ENCODE measurements around the gene REPS2. TPM values are rescaled to one million over a fixed set of nuclear protein-coding genes. Genes with fewer than 3 reads are reported as not detected.

The REPS2 gene
- total RNA-seq, 1 donor: 1.8 TPM

DNA sequence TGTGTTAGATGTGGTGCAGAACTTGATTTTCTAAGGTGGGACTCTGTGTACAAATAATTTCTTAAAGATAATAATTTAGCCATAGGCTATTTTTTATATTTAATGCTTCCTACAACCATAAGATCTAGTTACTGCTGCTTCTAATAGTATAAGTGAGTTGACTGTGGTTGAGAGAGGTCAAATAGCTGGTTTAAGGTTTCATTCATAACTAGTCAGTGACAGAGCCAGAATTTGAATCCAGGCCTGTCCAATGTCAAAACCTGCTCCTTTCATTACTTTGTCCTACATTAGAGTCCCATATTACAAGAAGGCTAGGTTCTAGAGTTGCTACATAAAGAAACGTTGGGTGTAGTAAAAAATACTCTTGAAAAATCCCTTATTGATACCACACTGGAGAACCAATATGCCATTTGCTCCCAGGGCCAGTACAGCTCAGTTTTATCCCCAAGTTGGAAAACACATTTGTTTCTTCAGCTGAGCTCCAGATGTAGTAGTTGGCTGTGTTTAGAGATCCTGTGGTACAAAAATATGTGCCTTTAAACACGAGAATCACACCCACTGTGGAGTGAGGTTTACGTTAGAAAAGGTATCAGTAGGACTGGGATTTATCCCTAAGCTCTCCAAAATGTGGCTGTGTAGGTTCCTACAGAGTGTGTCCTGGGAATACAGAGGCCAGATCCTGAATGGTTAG, 84.3 kb downstream of the REPS2 start:
- no peaks in the 10 kb centered on the region for H3K4me1 ChIP-seq (ENCODE audit: insufficient read depth, low read length)
- H3K4me3 ChIP-seq (ENCODE audit: low read length): no peak overlapping the region
- no peaks in the 10 kb centered on the region for H3K27me3 ChIP-seq (ENCODE audit: insufficient read depth, low read length)
- no peaks in the 10 kb centered on the region for H3K9me3 ChIP-seq (ENCODE audit: low read depth, low read length)

DNA sequence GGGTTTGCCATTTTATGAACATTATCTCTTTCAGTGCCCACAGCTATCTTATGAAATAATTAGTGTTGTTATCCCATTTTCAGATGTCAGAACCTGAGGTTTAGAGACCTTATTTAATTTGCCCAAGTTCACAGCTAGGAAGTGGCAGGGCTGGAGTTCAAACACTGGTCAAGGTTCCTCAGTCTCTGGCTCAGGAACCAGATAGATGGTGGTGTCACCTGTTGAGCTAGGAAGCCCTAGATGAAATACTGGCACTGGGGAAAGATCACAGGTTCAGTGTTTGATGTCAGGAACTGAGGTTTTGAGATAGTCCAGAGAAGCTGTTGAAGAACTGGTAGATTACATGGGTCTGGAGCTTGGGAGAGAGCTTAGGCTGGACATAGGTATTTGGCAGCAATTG, 85.4 kb downstream of the REPS2 start:
- Histone ChIP-seq H3K4me1 (ENCODE audit: insufficient read depth, low read length) (peaks cover 5% of the 10 kb centered on the region), H3K9me3 (ENCODE audit: low read depth, low read length) (no peaks in the 10 kb centered on the region), H3K27me3 (ENCODE audit: insufficient read depth, low read length) (no peaks in the 10 kb centered on the region), H3K4me3 (ENCODE audit: low read length) (no peak overlapping the region)

DNA sequence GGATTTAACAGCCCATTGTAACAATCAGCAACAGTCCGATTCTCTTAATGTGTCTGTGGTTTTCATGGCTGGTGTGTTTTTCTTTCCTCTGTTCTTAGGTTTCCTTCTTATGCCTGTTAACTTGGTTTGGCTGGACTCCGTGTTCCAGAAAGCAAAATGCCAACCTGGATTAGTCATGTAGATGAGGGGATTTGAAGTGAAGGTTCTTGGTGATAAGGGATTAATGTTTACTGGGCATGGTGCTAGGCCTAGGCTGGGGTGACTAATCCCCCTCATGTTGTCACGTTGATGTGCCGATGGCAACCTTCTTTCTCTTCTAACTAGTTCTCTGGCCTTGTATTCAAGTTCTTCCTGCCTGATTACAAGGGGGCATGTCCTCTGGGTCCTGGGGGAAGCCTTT, 85.9 kb downstream of the REPS2 start:
- H3K9me3 ChIP-seq (ENCODE audit: low read depth, low read length): no peaks in the 10 kb centered on the region
- no peak overlapping the region for H3K4me3 ChIP-seq (ENCODE audit: low read length)
- H3K27me3 ChIP-seq (ENCODE audit: insufficient read depth, low read length): no peaks in the 10 kb centered on the region
- peaks cover 7% of the 10 kb centered on the region for H3K4me1 ChIP-seq (ENCODE audit: insufficient read depth, low read length)

- Histone ChIP-seq H3K4me1 (ENCODE audit: insufficient read depth, low read length) (peaks cover 8% of the 10 kb centered on the region), H3K27me3 (ENCODE audit: insufficient read depth, low read length) (no peaks in the 10 kb centered on the region), H3K4me3 (ENCODE audit: low read length) (no peak overlapping the region), H3K9me3 (ENCODE audit: low read depth, low read length) (no peaks in the 10 kb centered on the region)
Measured at GRCh38 chrX:17033225-17033624, 86.8 kb downstream of the REPS2 start.

DNA sequence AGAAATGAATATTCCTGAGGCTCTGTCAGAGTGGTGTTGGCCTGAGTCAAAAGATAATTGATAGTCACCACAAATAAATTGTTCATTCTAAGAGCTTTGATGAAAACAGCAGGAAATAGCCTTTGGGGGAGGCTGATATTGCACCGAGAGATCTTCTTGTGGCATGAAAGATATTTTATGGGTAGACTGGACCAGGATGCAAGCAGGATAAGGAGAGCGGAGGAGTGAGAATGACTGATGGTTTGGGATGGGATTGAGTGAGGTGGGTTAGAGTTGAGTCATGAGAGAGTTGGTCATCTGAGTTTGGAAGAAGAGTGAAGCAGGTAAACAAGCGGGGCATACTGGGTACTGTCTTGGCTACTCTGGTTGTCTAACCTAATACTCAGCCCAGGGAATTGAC, 88.7 kb downstream of the REPS2 start:
- H3K4me1 ChIP-seq (ENCODE audit: insufficient read depth, low read length): peaks cover 13% of the 10 kb centered on the region
- H3K27me3 ChIP-seq (ENCODE audit: insufficient read depth, low read length): no peaks in the 10 kb centered on the region
- no peaks in the 10 kb centered on the region for H3K9me3 ChIP-seq (ENCODE audit: low read depth, low read length)
- no peak overlapping the region for H3K4me3 ChIP-seq (ENCODE audit: low read length)

DNA sequence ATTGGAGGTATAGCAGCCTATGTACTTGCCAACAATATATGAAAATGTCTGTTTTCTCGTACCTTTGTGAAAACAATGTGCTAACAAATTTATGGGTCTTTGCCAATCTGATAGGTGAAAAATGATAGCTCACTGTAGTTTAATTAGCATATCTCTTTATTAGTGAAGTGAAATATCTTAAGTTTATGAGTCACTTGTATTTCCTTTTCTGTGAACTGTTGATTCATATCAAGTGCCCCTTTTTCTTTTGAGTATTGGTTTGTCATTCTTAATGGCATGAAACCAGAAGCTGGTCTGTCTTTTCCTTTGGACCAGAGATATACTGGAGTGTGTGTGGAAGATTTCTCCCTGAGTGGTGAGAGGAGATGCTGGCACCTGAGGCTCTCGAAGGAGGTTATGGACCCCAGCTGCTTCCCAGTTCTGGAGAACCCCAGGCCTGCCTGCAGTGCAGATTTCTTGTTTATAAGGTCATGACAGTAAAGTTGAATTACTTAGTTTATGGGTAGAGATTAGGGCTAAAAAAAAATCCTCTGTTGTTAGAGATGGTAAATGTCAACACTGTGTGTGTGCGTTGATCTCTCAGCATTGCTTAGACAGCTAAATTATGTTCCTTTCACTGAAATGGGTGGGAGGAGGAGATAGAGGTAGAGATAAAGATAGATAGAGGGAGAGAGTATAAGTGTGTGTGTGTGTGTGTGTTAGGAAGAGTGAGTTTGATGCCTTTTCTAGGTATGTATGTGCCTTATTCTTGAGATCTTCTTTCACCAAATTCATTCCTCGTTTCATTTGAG, 89.9 kb downstream of the REPS2 start:
- Histone ChIP-seq H3K27me3 (ENCODE audit: insufficient read depth, low read length) (no peaks in the 10 kb centered on the region), H3K4me3 (ENCODE audit: low read length) (no peak overlapping the region), H3K9me3 (ENCODE audit: low read depth, low read length) (no peaks in the 10 kb centered on the region), H3K4me1 (ENCODE audit: insufficient read depth, low read length) (peaks cover 13% of the 10 kb centered on the region)

- H3K27me3 ChIP-seq (ENCODE audit: insufficient read depth, low read length): no peaks in the 10 kb centered on the region
- no peaks in the 10 kb centered on the region for H3K9me3 ChIP-seq (ENCODE audit: low read depth, low read length)
- peaks cover 13% of the 10 kb centered on the region for H3K4me1 ChIP-seq (ENCODE audit: insufficient read depth, low read length)
- no peak overlapping the region for H3K4me3 ChIP-seq (ENCODE audit: low read length)
Measured at GRCh38 chrX:17038277-17038676, 91.8 kb downstream of the REPS2 start.

DNA sequence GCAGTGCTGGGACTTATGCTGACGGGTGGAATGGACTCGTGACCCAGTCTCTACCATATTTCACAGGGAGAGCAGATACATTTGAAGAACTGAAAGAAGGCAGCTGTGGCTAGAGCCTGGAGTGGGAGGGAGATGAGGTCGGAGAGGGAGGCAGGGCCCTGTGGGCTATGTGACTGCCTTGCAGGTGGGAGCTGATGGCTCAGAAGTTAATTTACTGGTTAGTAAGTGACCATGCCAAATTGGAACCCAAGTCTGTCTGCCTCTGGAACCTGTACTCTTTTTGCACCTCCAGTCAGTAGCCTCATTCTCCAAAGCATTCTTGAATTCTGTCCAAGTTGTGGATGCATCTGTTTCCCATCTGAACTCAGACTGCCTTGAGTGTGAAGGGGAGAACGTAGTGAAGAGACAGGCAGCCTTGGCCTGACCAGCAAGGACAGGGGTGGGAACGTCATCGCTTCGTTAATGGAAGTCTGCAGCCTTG, 92.3 kb downstream of the REPS2 start:
- no peaks in the 10 kb centered on the region for H3K9me3 ChIP-seq (ENCODE audit: low read depth, low read length)
- no peak overlapping the region for H3K4me3 ChIP-seq (ENCODE audit: low read length)
- peaks cover 13% of the 10 kb centered on the region for H3K4me1 ChIP-seq (ENCODE audit: insufficient read depth, low read length)
- no peaks in the 10 kb centered on the region for H3K27me3 ChIP-seq (ENCODE audit: insufficient read depth, low read length)

DNA sequence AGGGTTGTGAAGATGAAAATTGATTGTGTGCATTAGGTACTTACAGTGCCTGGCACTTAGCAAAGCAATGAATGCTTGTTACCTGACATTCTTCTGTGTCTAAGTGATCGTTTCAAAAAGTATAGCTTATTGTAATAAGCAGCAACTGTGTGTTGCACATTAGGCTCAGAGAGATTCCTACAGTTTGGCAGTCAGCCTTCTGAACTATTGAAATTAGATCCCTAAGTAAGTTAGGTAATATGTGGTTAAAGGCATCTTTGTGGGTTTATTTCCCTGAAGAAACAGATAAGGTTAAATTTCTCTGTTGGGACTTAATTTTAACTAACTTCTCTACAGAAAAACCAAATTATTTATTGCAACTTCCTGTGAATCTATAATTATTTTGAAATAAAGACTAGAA, 93.4 kb downstream of the REPS2 start:
- H3K9me3 ChIP-seq (ENCODE audit: low read depth, low read length): no peaks in the 10 kb centered on the region
- no peak overlapping the region for H3K4me3 ChIP-seq (ENCODE audit: low read length)
- no peaks in the 10 kb centered on the region for H3K27me3 ChIP-seq (ENCODE audit: insufficient read depth, low read length)
- H3K4me1 ChIP-seq (ENCODE audit: insufficient read depth, low read length): peaks cover 13% of the 10 kb centered on the region

DNA sequence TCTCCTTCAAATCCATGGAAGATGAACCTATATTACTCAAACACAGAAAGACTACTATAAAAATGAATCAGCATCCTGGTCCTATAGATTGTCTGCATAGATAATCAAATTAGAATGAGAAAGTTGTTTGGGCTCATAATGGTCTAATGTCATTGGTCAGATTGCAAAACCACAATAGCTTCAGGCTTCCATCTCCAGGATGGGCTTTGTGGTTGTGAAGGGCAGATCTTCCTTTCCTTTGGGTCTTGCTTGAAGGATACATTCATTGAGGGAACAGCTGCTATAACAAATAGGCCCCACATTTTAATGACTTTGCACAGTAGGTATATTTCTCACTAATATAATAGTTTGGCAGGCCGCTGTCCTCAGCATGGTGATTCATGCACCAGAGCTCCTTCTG, 94.3 kb downstream of the REPS2 start:
- H3K27me3 ChIP-seq (ENCODE audit: insufficient read depth, low read length): no peaks in the 10 kb centered on the region
- H3K4me3 ChIP-seq (ENCODE audit: low read length): no peak overlapping the region
- H3K4me1 ChIP-seq (ENCODE audit: insufficient read depth, low read length): peaks cover 13% of the 10 kb centered on the region
- no peaks in the 10 kb centered on the region for H3K9me3 ChIP-seq (ENCODE audit: low read depth, low read length)

- H3K4me3 ChIP-seq (ENCODE audit: low read length): no peak overlapping the region
- no peaks in the 10 kb centered on the region for H3K9me3 ChIP-seq (ENCODE audit: low read depth, low read length)
- H3K4me1 ChIP-seq (ENCODE audit: insufficient read depth, low read length): peaks cover 6% of the 10 kb centered on the region
- H3K27me3 ChIP-seq (ENCODE audit: insufficient read depth, low read length): no peaks in the 10 kb centered on the region
Measured at GRCh38 chrX:17042037-17042436, 95.6 kb downstream of the REPS2 start.

DNA sequence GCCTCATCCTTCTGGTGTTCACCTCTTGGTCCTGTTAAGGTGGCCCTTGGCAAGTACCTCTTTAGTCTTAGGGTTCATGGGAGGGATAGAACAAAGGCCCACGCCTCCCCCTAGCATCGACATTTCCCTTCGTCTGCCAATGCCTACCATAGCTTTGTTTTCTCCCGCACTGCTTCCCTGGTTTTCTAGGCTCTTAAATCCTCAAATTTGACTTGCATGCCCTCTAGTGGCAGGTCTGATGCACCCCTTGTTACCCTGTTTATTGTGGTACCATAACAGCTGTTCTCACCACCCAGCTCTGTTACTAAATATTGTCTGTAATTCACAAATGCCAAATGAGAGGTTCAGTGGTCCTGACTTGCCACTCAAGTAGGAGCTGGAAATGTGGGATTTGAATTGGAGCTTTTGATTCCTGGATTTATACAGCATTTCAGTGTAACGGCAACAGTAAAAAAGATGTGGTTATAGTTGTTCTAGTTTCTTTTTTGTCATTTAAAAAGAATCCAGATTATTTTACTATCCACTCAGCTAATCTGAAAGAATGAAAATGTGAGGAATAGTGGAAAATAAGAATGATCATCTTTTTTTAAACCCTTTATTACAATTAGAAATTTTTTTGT, 100.1 kb downstream of the REPS2 start:
- Histone ChIP-seq H3K27me3 (ENCODE audit: insufficient read depth, low read length) (no peaks in the 10 kb centered on the region), H3K9me3 (ENCODE audit: low read depth, low read length) (no peaks in the 10 kb centered on the region), H3K4me3 (ENCODE audit: low read length) (no peak overlapping the region), H3K4me1 (ENCODE audit: insufficient read depth, low read length) (no peaks in the 10 kb centered on the region)

GRCh38 chrX:17047224-17047623, 100.8 kb downstream of the REPS2 start:
- no peaks in the 10 kb centered on the region for H3K4me1 ChIP-seq (ENCODE audit: insufficient read depth, low read length)
- H3K4me3 ChIP-seq (ENCODE audit: low read length): no peak overlapping the region
- H3K27me3 ChIP-seq (ENCODE audit: insufficient read depth, low read length): no peaks in the 10 kb centered on the region
- no peaks in the 10 kb centered on the region for H3K9me3 ChIP-seq (ENCODE audit: low read depth, low read length)

DNA sequence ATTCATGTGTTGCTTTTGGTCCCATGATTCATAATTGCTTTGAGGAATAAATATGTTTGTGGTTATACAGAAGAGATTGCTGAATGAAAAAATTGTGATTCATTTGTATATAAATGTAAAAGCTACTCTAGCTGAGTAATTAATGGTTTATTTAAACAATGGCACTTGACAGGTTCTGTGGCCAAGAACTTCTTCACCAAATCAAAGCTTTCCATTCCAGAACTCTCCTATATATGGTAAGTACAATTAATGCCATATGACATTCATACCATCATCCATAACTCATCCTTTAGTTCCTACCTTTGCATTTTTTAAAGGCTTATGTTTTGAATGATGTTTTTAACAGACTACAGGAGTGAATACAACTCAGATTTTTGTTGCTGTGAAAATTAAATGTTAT, 105.8 kb downstream of the REPS2 start:
- H3K4me3 ChIP-seq (ENCODE audit: low read length): no peak overlapping the region
- H3K9me3 ChIP-seq (ENCODE audit: low read depth, low read length): no peaks in the 10 kb centered on the region
- H3K27me3 ChIP-seq (ENCODE audit: insufficient read depth, low read length): no peaks in the 10 kb centered on the region
- H3K4me1 ChIP-seq (ENCODE audit: insufficient read depth, low read length): no peaks in the 10 kb centered on the region

- H3K4me3 ChIP-seq (ENCODE audit: low read length): no peak overlapping the region
- H3K27me3 ChIP-seq (ENCODE audit: insufficient read depth, low read length): no peaks in the 10 kb centered on the region
- no peaks in the 10 kb centered on the region for H3K9me3 ChIP-seq (ENCODE audit: low read depth, low read length)
- H3K4me1 ChIP-seq (ENCODE audit: insufficient read depth, low read length): no peaks in the 10 kb centered on the region
Measured at GRCh38 chrX:17052793-17053192, 106.3 kb downstream of the REPS2 start.

Measured in mononuclear cell (primary cell).